C4-2B (cell line): ENCODE results near the gene SRCAP.

Experiments
- H3K27ac ChIP-seq: fragments of 450-650 bp; 2 replicates; pipeline ENCODE4 v1.5.1; 2017
- ZFX ChIP-seq: fragments of 450-650 bp; IDR thresholded peaks from 2 replicates; pipeline ENCODE4 v1.6.1; 2017
- TF ChIP-seq, protein P1 (sequence below): fragments of 450-650 bp; conservative IDR thresholded peaks from 2 replicates; pipeline ENCODE4 v1.5.1; 2017; ENCODE audit warnings: mild to moderate bottlenecking

SRCAP gene

DNA sequence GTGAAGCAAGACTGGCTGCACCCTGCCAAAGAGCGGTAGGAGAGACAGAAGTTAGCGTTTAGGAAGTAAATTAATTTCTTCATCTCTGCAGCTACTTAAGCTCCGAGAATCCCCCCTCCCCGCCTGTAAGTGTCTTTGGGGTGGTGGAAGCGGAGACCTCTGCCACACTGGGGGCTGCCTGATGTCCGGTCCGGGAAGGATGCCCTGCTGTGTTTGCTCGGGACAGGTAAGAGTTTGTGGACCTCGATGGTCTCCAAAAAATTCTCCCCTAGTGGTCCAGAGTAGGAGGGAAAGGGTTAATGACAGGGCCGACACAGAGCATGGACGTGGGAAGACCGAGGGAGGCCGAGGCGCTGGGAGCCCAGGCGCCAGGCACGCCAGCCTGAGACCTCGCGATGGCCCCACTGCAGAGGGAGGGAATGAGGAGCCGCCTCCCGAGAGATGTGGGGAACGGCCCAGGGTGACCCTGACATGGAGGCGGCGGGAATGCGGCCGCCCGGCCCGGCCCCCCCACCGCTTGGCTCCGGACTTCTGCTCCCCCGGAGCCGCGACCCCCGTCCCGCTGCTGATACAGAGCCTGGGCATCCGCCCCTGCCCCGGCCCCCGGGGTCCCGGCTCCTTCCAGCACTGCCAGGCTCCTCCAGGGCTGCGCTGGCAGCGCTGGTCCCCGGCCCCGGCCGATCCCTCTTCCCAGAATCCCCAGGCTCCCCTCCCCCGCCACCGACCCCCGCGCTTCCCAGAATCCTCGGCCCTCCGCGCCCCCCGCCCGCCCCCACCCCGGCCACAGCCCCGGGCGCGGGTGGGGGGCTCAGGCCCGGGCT, 87.4 kb downstream of the SRCAP start:
- peak; percentile 42; the same call in 1 of the 2 replicates for TF ChIP-seq ZFX
- TF ChIP-seq, protein P1, sequence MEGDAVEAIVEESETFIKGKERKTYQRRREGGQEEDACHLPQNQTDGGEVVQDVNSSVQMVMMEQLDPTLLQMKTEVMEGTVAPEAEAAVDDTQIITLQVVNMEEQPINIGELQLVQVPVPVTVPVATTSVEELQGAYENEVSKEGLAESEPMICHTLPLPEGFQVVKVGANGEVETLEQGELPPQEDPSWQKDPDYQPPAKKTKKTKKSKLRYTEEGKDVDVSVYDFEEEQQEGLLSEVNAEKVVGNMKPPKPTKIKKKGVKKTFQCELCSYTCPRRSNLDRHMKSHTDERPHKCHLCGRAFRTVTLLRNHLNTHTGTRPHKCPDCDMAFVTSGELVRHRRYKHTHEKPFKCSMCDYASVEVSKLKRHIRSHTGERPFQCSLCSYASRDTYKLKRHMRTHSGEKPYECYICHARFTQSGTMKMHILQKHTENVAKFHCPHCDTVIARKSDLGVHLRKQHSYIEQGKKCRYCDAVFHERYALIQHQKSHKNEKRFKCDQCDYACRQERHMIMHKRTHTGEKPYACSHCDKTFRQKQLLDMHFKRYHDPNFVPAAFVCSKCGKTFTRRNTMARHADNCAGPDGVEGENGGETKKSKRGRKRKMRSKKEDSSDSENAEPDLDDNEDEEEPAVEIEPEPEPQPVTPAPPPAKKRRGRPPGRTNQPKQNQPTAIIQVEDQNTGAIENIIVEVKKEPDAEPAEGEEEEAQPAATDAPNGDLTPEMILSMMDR = no peak
- peak overlapping the region; percentile 55 for H3K27ac ChIP-seq

DNA sequence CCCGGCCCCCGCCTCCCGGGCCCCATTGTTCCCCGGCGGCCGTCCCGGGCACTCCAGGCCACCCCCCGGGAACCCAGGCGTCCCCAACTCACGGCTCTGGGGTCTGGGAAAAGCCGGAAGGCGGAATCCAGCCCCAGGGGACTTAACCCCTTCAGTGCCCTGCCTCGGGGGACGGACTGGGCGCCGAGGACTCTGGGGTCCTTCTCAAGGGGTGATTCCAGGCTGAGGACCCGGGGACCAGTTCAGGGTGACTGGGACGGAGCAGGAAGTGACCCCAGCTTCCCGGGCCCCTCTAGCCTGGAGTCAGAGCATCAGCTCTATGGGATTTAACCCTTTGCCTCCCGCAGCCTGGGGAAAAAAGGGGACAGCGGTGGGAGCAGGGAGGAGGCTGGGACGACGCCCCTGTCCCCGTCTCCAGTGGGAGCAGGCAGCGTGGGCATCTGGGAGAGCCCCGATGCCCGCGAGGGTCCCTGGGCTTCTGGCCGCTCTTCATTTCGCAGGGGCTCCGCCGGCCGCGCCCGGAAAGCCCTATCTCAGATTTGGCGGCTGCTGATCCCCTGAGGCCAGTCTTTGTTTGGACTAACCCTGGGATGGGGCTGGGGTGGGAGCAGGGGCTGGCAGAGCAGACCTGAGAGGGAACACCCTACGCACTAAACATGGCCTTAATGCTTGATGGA, 88.1 kb downstream of the SRCAP start, which contains the start of gene ZNF629:
ZNF629 (minus strand) TSS at position 270 of the 677 bp plus-strand sequence. CDS start 2,723 bp downstream, outside the sequence.
- H3K27ac ChIP-seq = peak within 1 kb of the TSS; percentile 55

DNA sequence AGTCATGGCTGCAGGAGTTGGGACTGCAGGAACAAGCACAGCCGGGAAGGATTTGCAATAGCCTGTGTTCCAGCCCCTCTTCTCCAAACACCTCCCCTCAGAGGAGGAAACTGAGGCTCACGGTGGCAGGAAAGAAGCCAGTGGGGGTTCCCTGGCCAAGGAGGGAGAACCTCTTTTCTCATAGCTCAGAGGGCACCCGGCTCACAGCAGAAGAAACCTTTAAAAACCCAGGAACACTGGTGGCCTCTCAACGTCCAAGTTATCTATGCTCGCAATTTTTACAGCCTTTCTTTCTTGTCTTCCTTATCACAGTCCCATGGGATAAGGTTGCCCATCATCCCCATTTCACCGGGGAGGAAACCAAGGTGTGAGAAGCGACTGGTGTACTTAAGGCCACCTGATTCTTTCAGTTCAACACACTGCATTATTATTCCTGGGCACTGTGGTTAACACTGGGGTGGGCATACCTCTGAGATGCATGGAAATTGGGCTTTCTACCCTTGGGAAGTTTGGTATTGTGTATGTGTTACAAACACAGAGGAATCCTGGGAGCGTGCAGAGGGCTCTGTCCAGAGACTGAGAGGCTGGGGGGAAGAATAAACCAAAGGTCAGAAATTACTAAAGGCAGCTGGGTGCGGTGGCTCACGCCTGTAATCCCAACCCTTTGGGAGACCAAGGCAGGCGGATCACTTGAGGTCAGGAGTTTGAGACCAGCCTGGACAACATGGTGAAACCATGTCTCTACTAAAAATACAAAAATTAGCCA, 88.8 kb downstream of the SRCAP start:
- H3K27ac ChIP-seq = no peak overlapping the region; the same call in 1 of the 2 replicates
- TF ChIP-seq, protein P1 = no peak
- no peak for TF ChIP-seq ZFX

More for the DNA sequence above, 88.1 kb downstream of the SRCAP start, which contains the start of gene ZNF629:
- TF ChIP-seq ZFX = no peak
- TF ChIP-seq, protein P1 = no peak
